ENCODE measurements around the gene TRIP12.

DNA sequence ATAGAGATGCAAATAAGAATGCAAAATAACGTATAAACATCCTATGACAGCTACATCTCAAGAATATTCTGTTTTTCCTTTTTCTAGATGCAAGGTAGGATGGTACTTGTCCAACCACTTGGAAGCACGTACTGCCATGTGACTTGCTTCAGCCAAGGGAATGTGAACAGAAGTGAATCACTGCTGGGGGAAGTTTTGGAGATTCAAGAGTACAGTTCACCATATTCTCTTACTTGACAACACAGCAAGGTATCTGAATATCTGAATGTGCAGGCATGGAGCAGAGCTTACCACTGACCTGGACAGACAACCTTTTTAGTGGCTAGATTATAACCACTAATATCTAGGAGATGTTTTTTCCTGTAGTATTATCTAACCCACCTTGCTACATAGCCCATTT is 53.0 kb downstream of the TRIP12 start:
- TF ChIP-seq GATA2 (IDR thresholded peaks at IDR 0.05; ENCODE audit: low read depth, low read length): no peak
- no peak for TF ChIP-seq GATA3 (IDR thresholded peaks at IDR 0.05; ENCODE audit: low read depth, low read length)
